K562 (cell line): ENCODE data around the gene PNPO. TPM values are rescaled to one million over a fixed set of nuclear protein-coding genes. Genes with fewer than 3 reads are reported as not detected.

Experiments used
- CEBPZ ChIP-seq: fragments of 150-350 bp; IDR thresholded peaks from 2 replicates; pipeline ENCODE4 v1.6.1; 2014; ENCODE audit warnings: low read depth, mild to moderate bottlenecking, low read length, borderline replicate concordance
- ETV1 ChIP-seq: fragments of 450-650 bp; conservative IDR thresholded peaks from 2 replicates; pipeline ENCODE4 v1.6.1; 2016; ENCODE audit warnings: missing genetic modification characterization, control low read depth, low read depth, missing compliant biosample characterization
- MYC ChIP-seq, 2 experiments: fragments of 250-450 bp in 1 of 2; sonication (Bioruptor Pico) in 1 of 2; IDR thresholded peaks; 2 replicates each; pipeline versions ENCODE4 v1.5.1 to v1.6.1; 2012 to 2021; ENCODE audit warnings: low read depth in 2 of 2, borderline replicate concordance in 1 of 2, improper control_type of control experiment in 1 of 2, low read length in 1 of 2, mild to moderate bottlenecking in 1 of 2, moderate library complexity in 1 of 2
- NCOA1 ChIP-seq: fragments of 450-650 bp; IDR thresholded peaks from 2 replicates; pipeline ENCODE4 v1.6.1; 2016; ENCODE audit warnings: low read depth
- NKRF ChIP-seq: fragments of 450-650 bp; IDR thresholded peaks from 2 replicates; pipeline ENCODE4 v1.6.1; 2016; ENCODE audit warnings: borderline replicate concordance
- PTTG1 ChIP-seq: fragments of 450-650 bp; IDR thresholded peaks from 2 replicates; pipeline ENCODE4 v1.6.1; 2016; ENCODE audit warnings: low read depth, mild to moderate bottlenecking, missing genetic modification characterization, missing compliant biosample characterization
- SMAD4 ChIP-seq: fragments of 250-450 bp; sonication (Bioruptor Pico); conservative IDR thresholded peaks from 2 replicates; pipeline ENCODE4 v1.8.0; 2021; ENCODE audit warnings: inconsistent platforms, mild to moderate bottlenecking, moderate library complexity
- ZBTB11 ChIP-seq, 3 experiments: fragments of 200-800 bp in 1 of 3; fragments of 250-450 bp in 1 of 3; fragments of 450-650 bp in 1 of 3; sonication (Bioruptor Pico) in 1 of 3; sonication (Bioruptor generic) in 1 of 3; formaldehyde crosslinking in 1 of 3; IDR thresholded peaks; 2 replicates each; pipeline versions ENCODE4 v1.6.1 to v1.8.0; 2016 to 2022; ENCODE audit warnings: mild to moderate bottlenecking in 2 of 3, missing genetic modification characterization in 2 of 3, missing compliant biosample characterization in 1 of 3, moderate library complexity in 1 of 3
- ZNF282 ChIP-seq: sonication (generic); formaldehyde crosslinking; IDR thresholded peaks from 2 replicates; pipeline ENCODE4 v1.8.1; 2023; ENCODE audit warnings: missing genetic modification reagents
- polyA plus RNA-seq, 8 experiments: library from polyadenylated mRNA; depleted of rRNA in 4 of 8; stranded (reverse) in 5 of 8; unstranded in 3 of 8; fragments of >200 nt; fragmentation: Nextera tagmentation in 2 of 8; fragmentation: Illumina TruSeq in 1 of 8; extraction: Ambion mirVana in 2 of 8; extraction: Trizol in 1 of 8; gene quantifications; 2 replicates each; pipeline versions ENCODE4 v1.2.1 to v1.2.3, GENCODE V29; 2011 to 2014; ENCODE audit warnings: inconsistent platforms in 1 of 8, missing spikeins in 1 of 8
- total RNA-seq, 7 experiments: library from RNA; depleted of rRNA in 6 of 7; stranded (reverse); fragments of >200 nt in 6 of 7; fragmentation: Illumina TruSeq in 2 of 7; extraction: Trizol in 2 of 7; gene quantifications; 2 replicates each; pipeline versions ENCODE4 v1.2.1 to v1.2.3, GENCODE V29; 2011 to 2021; ENCODE audit warnings: low replicate concordance in 1 of 7

PNPO gene
- total and polyA plus RNA-seq, 9 of the 15 experiments (the other 6 are each of a cell fraction or from before 2014, with no cell fraction given): 16.6 to 39.0 (median 27.4) TPM

GRCh38 chr17:47946929-47947397 lies 5.6 kb downstream of the PNPO start (continued):
- TF ChIP-seq ZBTB11 (CRISPR knock-in tag; IDR thresholded peaks at IDR 0.05) (no peak), NCOA1 (no peak), ETV1 (no peak), CEBPZ (no peak), ZNF282 (CRISPR knock-in tag) (no peak), PTTG1 (tag) (no peak), MYC (IDR thresholded peaks at IDR 0.05; ENCODE audit: low read depth, low read length) (peak; percentile 44; the same call in 1 of the 2 replicates), MYC (CRISPR knock-in tag; IDR thresholded peaks at IDR 0.05; ENCODE audit: borderline replicate concordance, low read depth) (no peak), NKRF (no peak), SMAD4 (CRISPR knock-in tag) (peak; percentile 32; the same call in 1 of the 2 replicates)
- TF ChIP-seq, all 486 proteins: peak for 43
